Measurements from ENCODE around the gene ZBTB8OS. TPM values are rescaled to one million over a fixed set of nuclear protein-coding genes. Genes with fewer than 3 reads are reported as not detected.

The ZBTB8OS gene
- total and polyA plus RNA-seq, 2 donors (not counting 3 experiments of a cell fraction or from before 2014, with no cell fraction given), result 28.3 to 38.0 TPM

- Histone ChIP-seq H3K9me3 (replicated peaks; ENCODE audit: control insufficient read depth, insufficient read depth, low read length) (no peaks in the 10 kb centered on the region), H3K9me1 (replicated peaks; ENCODE audit: control insufficient read depth, extremely low read depth, insufficient read depth, low read length) (no peaks in the 10 kb centered on the region), H3K4me2 (ENCODE audit: insufficient read depth, low read length) (no peak overlapping the region), H3K36me3 (ENCODE audit: control insufficient read depth in 2 of 2, extremely low read depth in 1 of 2, insufficient read depth in 2 of 2, low read length in 2 of 2) (peaks cover 0 to 14% of the 10 kb centered on the region in 2 experiments), H3K4me3 (replicated peaks in 1 of 3; ENCODE audit: insufficient read depth in 1 of 3, low read depth in 1 of 3, low read length in 3 of 3) (no peak overlapping the region), H3K79me2 (ENCODE audit: control insufficient read depth, insufficient read depth, low read length) (no peaks in the 10 kb centered on the region), H3K9ac (replicated peaks; ENCODE audit: extremely low read depth, insufficient read depth, low read length) (no peak overlapping the region), H3K4me1 (ENCODE audit: control insufficient read depth, extremely low read depth, insufficient read depth, low read length) (peaks cover 2% of the 10 kb centered on the region), H2AFZ (ENCODE audit: low read depth, low read length) (no peak overlapping the region), H3K27ac (ENCODE audit: insufficient read depth, low read depth, low read length) (no peak overlapping the region), H3K27me3 (ENCODE audit: control insufficient read depth in 2 of 2, insufficient read depth in 2 of 2, low read length in 2 of 2) (no peaks in the 10 kb centered on the region), H4K20me1 (replicated peaks; ENCODE audit: control insufficient read depth, extremely low read depth, insufficient read depth, low read length) (no peaks in the 10 kb centered on the region)
- no peak for DNase-seq (ENCODE audit: low read depth, low spot score)
- no TSS peak for BruUV-seq (replicated peaks)
- dilution Hi-C loops (cut with MboI; ENCODE audit: extremely low pct_ligation_motif_present, low sequenced_read_pairs), result no loop called here
- CTCF ChIA-PET, result interaction anchor here (0.6 to 1.0 kb wide), 2 partner anchors 8 to 56 kb away, joined by 3 read pairs; no protein-coding TSS in a partner anchor
- TF ChIP-seq, protein P1, sequence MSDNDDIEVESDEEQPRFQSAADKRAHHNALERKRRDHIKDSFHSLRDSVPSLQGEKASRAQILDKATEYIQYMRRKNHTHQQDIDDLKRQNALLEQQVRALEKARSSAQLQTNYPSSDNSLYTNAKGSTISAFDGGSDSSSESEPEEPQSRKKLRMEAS (IDR thresholded peaks at IDR 0.05; ENCODE audit: insufficient read depth, insufficient read length), result no peak
- no peak for TF ChIP-seq POLR2AphosphoS5 (IDR thresholded peaks at IDR 0.05; ENCODE audit: insufficient read depth, low read depth, low read length)
- no peak for TF ChIP-seq MYC (IDR thresholded peaks at IDR 0.05; ENCODE audit: low read depth, low read length)
- no peak for TF ChIP-seq JUN (IDR thresholded peaks at IDR 0.05; ENCODE audit: borderline replicate concordance, insufficient read depth, insufficient read length, low read depth)
- no peak for TF ChIP-seq EZH2 (IDR thresholded peaks at IDR 0.05; ENCODE audit: borderline replicate concordance, low read depth, low read length, severe bottlenecking)
- TF ChIP-seq FOS (IDR thresholded peaks at IDR 0.05; ENCODE audit: borderline replicate concordance, insufficient read depth, low read length), result no peak
- TF ChIP-seq POLR2A (IDR thresholded peaks at IDR 0.05; ENCODE audit: low read depth, low read length), result no peak
- TF ChIP-seq CTCF (IDR thresholded peaks at IDR 0.05; ENCODE audit: extremely low read depth in 1 of 2, insufficient read depth in 1 of 2, low read depth in 1 of 2, low read length in 2 of 2), result no peak
- no peak for TF ChIP-seq GATA2 (IDR thresholded peaks at IDR 0.05; ENCODE audit: insufficient read depth, insufficient read length, low read depth, low read length)
- no peak for FAIRE-seq
- POLR2A ChIA-PET, result no interaction called here
- intact Hi-C loops (cut with micrococcal nuclease), result no loop called here
Observed at GRCh38 chr1:32592943-32593342, 57.4 kb downstream of the ZBTB8OS start.
